ENCODE measurements around the gene BICRAL.

The BICRAL gene

GRCh38 chr6:42779521-42779920 is 2.3 kb upstream of the BICRAL start:
- DNase-seq (ENCODE audit: insufficient read length, low spot score) = no peak
- FAIRE-seq = no peak
- no peak for TF ChIP-seq CTCF (IDR thresholded peaks at IDR 0.05; ENCODE audit: insufficient read depth, missing control alignments)

GRCh38 chr6:42781546-42781795 is 381 bp upstream of the BICRAL start:
- FAIRE-seq = no peak
- no peak for TF ChIP-seq CTCF (IDR thresholded peaks at IDR 0.05; ENCODE audit: insufficient read depth, missing control alignments)
- no peak for DNase-seq (ENCODE audit: insufficient read length, low spot score)

- DNase-seq (ENCODE audit: insufficient read length, low spot score) (peak; percentile 39), FAIRE-seq (no peak)
- no peak for TF ChIP-seq CTCF (IDR thresholded peaks at IDR 0.05; ENCODE audit: insufficient read depth, missing control alignments)
Observed at GRCh38 chr6:42782689-42783176, 881 bp downstream of the BICRAL start.

GRCh38 chr6:42783177-42783875 is 1.5 kb downstream of the BICRAL start:
- DNase-seq (ENCODE audit: insufficient read length, low spot score) (peak; percentile 52), FAIRE-seq (no peak)
- no peak for TF ChIP-seq CTCF (IDR thresholded peaks at IDR 0.05; ENCODE audit: insufficient read depth, missing control alignments)

GRCh38 chr6:42783876-42784642 is 2.2 kb downstream of the BICRAL start:
- no peak for TF ChIP-seq CTCF (IDR thresholded peaks at IDR 0.05; ENCODE audit: insufficient read depth, missing control alignments)
- FAIRE-seq (no peak), DNase-seq (ENCODE audit: insufficient read length, low spot score) (no peak)

GRCh38 chr6:42784717-42785498 is 3.1 kb downstream of the BICRAL start:
- TF ChIP-seq CTCF (IDR thresholded peaks at IDR 0.05; ENCODE audit: insufficient read depth, missing control alignments) = no peak
- FAIRE-seq (no peak), DNase-seq (ENCODE audit: insufficient read length, low spot score) (no peak)

Measured in D721Med (cell line).